Hepatocyte (in vitro differentiated cells): ENCODE data around the gene PAFAH1B2. TPM values are rescaled to one million over a fixed set of nuclear protein-coding genes. Genes with fewer than 3 reads are reported as not detected.

Source experiments
- DNase-seq: peaks from one replicate; pipeline ENCODE4 v3.0.0-alpha.2; 2016; ENCODE audit warnings: low spot score
- H2AFZ ChIP-seq: fragments of 200-600 bp; sonication (generic); 2 replicates; pipeline ENCODE4 v1.6.0; 2016; ENCODE audit warnings: antibody characterized with exemption, mild to moderate bottlenecking
- H3K27ac ChIP-seq: fragments of 200-600 bp; sonication (generic); 2 replicates; pipeline ENCODE4 v1.5.1; 2016; ENCODE audit warnings: mild to moderate bottlenecking
- H3K27me3 ChIP-seq: fragments of 200-600 bp; sonication (generic); 2 replicates; pipeline ENCODE4 v1.6.1; 2016
- H3K36me3 ChIP-seq: fragments of 200-600 bp; sonication (generic); replicated peaks from 2 replicates; pipeline ENCODE4 v1.5.1; 2016; ENCODE audit warnings: low read depth; ENCODE audit not compliant: insufficient read depth
- H3K4me1 ChIP-seq: fragments of 200-600 bp; sonication (generic); 2 replicates; pipeline ENCODE4 v1.5.1; 2016; ENCODE audit warnings: mild to moderate bottlenecking, moderate library complexity; ENCODE audit not compliant: insufficient read depth
- H3K4me2 ChIP-seq: fragments of 200-600 bp; sonication (generic); 2 replicates; pipeline ENCODE4 v1.6.0; 2016
- H3K4me3 ChIP-seq: fragments of 200-600 bp; sonication (generic); 2 replicates; pipeline ENCODE4 v1.5.1; 2016; ENCODE audit warnings: mild to moderate bottlenecking
- H3K79me2 ChIP-seq: fragments of 200-600 bp; sonication (generic); 2 replicates; pipeline ENCODE4 v1.6.0; 2017; ENCODE audit warnings: mild to moderate bottlenecking
- H3K9me2 ChIP-seq: fragments of 200-600 bp; sonication (generic); replicated peaks from 2 replicates; pipeline ENCODE4 v1.6.0; 2017; ENCODE audit warnings: mild to moderate bottlenecking; ENCODE audit not compliant: insufficient read depth
- H3K9me3 ChIP-seq: fragments of 200-600 bp; sonication (generic); 2 replicates; pipeline ENCODE4 v1.5.1; 2016; ENCODE audit warnings: low read depth, mild to moderate bottlenecking
- H4K20me1 ChIP-seq: fragments of 200-600 bp; sonication (generic); 2 replicates; pipeline ENCODE4 v1.6.0; 2016; ENCODE audit warnings: mild to moderate bottlenecking; ENCODE audit not compliant: insufficient read depth, poor library complexity, severe bottlenecking
- EZH2 ChIP-seq: fragments of 200-600 bp; sonication (generic); IDR thresholded peaks from 2 replicates; pipeline ENCODE4 v1.6.1; 2016; ENCODE audit warnings: antibody characterized with exemption, mild to moderate bottlenecking, borderline replicate concordance
- EZH2phosphoT487 ChIP-seq: fragments of 200-600 bp; sonication (generic); IDR thresholded peaks from one replicate; pipeline ENCODE4 v1.6.1; 2018; ENCODE audit warnings: antibody characterized with exemption, mild to moderate bottlenecking, low read depth, moderate library complexity; ENCODE audit not compliant: unreplicated experiment, severe bottlenecking
- WGBS: methylation state at CpG from one replicate; pipeline ENCODE4 v1.1.6; 2016; ENCODE audit warnings: low lambda C conversion rate; ENCODE audit errors: missing lambda C conversion rate; 5-methylcytosine and 5-hydroxymethylcytosine counted together
- polyA plus RNA-seq: library from polyadenylated mRNA; unstranded; fragments of >200 nt; fragmentation: Nextera tagmentation; extraction: Ambion mirVana; gene quantifications from 2 replicates; pipeline ENCODE4 v1.2.1, GENCODE V29; 2016
- total RNA-seq: library from RNA; depleted of rRNA; stranded (reverse); fragments of >200 nt; gene quantifications from 2 replicates; pipeline ENCODE4 v1.2.3, GENCODE V29; 2014
- TF ChIP-seq, protein P1 (sequence below): fragments of 200-600 bp; sonication (generic); IDR thresholded peaks from 2 replicates; pipeline ENCODE4 v1.5.1; 2016; ENCODE audit warnings: antibody characterized with exemption, mild to moderate bottlenecking; ENCODE audit not compliant: poor library complexity

Gene PAFAH1B2
- total and polyA plus RNA-seq, 2 experiments from 2014 or later = 30.8 to 103 TPM

DNA sequence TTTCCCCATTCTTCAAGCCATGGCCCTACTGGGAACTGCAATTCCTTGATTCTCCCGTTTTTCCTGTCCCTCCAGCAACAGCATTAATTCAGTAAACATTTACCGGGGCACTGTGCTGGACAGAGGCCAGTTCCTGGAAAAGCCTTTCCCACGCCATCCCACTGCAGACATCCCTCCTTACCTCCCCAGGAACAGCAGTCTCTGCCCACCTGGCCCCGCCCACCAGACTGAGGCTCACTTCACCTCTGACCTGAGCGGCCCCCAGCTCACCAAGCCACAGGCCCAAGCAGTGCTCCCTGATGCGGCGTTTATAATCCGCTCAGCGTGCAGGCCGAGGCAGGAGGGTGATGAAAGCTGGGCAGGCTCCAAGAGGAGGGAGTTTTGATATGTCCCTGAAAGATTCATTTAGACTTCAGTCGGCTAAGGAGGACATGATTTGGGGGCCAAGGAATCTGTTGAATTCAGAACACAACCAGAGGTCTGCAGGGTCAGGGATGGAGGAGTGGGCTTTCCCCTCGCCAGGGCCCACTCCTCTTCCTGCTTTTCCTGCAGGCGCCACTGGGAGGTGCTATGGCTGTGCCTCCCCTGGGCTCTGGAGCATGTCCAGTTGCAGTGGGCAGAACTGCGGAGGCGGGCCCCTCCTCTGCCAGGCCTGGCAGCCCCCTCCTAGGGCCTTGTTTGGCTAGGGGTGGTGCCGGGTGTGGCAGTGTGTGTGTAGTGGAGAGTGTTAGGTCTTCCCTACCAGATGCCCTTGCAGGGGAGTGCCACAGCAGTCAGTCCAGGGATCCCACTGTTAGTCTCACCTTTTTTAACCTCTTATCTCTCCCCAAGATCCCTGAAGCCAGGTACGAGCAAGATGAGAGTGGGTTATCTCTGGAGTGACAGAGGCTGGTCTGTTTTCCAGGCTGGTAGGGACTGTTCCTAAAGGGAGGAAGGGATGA is 53.7 kb downstream of the PAFAH1B2 start:
- Histone ChIP-seq H3K27me3 (no peaks in the 10 kb centered on the region), H3K27ac (peak overlapping the region; percentile 78), H4K20me1 (no peaks in the 10 kb centered on the region), H3K4me2 (peak overlapping the region; percentile 71), H3K9me2 (no peaks in the 10 kb centered on the region), H3K79me2 (no peaks in the 10 kb centered on the region), H3K4me1 (peaks cover 18% of the 10 kb centered on the region), H3K4me3 (no peak overlapping the region), H3K36me3 (no peaks in the 10 kb centered on the region), H3K9me3 (no peaks in the 10 kb centered on the region), H2AFZ (no peak overlapping the region)
- DNase-seq = peak; percentile 36
- TF ChIP-seq EZH2phosphoT487 (no peak), EZH2 (no peak)
- TF ChIP-seq, protein P1, sequence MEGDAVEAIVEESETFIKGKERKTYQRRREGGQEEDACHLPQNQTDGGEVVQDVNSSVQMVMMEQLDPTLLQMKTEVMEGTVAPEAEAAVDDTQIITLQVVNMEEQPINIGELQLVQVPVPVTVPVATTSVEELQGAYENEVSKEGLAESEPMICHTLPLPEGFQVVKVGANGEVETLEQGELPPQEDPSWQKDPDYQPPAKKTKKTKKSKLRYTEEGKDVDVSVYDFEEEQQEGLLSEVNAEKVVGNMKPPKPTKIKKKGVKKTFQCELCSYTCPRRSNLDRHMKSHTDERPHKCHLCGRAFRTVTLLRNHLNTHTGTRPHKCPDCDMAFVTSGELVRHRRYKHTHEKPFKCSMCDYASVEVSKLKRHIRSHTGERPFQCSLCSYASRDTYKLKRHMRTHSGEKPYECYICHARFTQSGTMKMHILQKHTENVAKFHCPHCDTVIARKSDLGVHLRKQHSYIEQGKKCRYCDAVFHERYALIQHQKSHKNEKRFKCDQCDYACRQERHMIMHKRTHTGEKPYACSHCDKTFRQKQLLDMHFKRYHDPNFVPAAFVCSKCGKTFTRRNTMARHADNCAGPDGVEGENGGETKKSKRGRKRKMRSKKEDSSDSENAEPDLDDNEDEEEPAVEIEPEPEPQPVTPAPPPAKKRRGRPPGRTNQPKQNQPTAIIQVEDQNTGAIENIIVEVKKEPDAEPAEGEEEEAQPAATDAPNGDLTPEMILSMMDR = peak; percentile 50
- WGBS = 77% methylated on average over 17 of the region's 17 CpGs

DNA sequence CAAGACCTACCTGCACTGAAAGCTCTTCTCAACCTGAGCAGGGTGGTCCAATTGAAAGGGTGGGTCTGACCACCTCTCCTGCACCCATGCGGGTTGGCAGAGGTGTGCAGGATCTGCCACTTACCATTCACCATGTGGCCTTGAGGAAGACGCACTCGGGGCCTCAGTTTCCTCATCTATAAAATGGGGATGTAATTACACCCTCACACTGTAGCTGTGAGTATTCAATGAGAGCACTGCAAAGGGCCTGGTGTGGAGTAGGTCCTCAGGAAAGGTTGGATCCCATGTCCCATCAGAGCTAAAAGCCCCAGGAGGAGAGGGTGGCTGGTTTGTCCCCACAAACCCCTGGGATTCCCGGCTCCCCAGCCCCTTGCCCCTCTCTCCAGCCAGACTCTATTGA is 54.5 kb downstream of the PAFAH1B2 start:
- peak overlapping the region; percentile 71 for H3K4me2 ChIP-seq
- H3K36me3 ChIP-seq = no peaks in the 10 kb centered on the region
- WGBS = 92% methylated on average over 3 of the region's 4 CpGs
- no peaks in the 10 kb centered on the region for H3K9me3 ChIP-seq
- no peak for DNase-seq
- no peak overlapping the region for H3K4me3 ChIP-seq
- TF ChIP-seq, protein P1 = no peak
- TF ChIP-seq EZH2 (no peak), EZH2phosphoT487 (no peak)
- H3K27me3 ChIP-seq = no peaks in the 10 kb centered on the region
- H3K27ac ChIP-seq = peak overlapping the region; percentile 78
- H2AFZ ChIP-seq = no peak overlapping the region
- no peaks in the 10 kb centered on the region for H4K20me1 ChIP-seq
- H3K9me2 ChIP-seq = no peaks in the 10 kb centered on the region
- peaks cover 18% of the 10 kb centered on the region for H3K4me1 ChIP-seq
- no peaks in the 10 kb centered on the region for H3K79me2 ChIP-seq

DNA sequence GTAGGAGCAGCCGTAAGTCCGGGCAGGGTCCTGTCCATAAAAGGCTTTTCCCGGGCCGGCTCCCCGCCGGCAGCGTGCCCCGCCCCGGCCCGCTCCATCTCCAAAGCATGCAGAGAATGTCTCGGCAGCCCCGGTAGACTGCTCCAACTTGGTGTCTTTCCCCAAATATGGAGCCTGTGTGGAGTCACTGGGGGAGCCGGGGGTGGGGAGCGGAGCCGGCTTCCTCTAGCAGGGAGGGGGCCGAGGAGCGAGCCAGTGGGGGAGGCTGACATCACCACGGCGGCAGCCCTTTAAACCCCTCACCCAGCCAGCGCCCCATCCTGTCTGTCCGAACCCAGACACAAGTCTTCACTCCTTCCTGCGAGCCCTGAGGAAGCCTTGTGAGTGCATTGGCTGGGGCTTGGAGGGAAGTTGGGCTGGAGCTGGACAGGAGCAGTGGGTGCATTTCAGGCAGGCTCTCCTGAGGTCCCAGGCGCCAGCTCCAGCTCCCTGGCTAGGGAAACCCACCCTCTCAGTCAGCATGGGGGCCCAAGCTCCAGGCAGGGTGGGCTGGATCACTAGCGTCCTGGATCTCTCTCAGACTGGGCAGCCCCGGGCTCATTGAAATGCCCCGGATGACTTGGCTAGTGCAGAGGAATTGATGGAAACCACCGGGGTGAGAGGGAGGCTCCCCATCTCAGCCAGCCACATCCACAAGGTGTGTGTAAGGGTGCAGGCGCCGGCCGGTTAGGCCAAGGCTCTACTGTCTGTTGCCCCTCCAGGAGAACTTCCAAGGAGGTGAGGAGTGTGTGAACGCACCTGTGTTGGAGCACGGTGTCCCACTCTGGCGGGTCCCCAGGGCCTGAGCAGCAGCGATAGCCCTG is 55.2 kb downstream of the PAFAH1B2 start, which contains the start of gene TAGLN:
TSS of gene TAGLN (plus strand) at position 318 of the 863 bp plus-strand sequence. CDS start 3,644 bp downstream, outside the sequence.
- 24% methylated on average over 28 of the region's 34 CpGs for WGBS
- no peaks in the 10 kb centered on the region for H3K9me3 ChIP-seq
- no peaks in the 10 kb centered on the region for H3K79me2 ChIP-seq
- no peak within 1 kb of the TSS for H3K4me3 ChIP-seq
- no peaks in the 10 kb centered on the region for H3K9me2 ChIP-seq
- no peaks in the 10 kb centered on the region for H3K36me3 ChIP-seq
- no peak within 1 kb of the TSS for H2AFZ ChIP-seq
- TF ChIP-seq EZH2phosphoT487 (no peak), EZH2 (no peak)
- TF ChIP-seq, protein P1 = no peak
- H4K20me1 ChIP-seq = no peaks in the 10 kb centered on the region
- H3K27ac ChIP-seq = peak within 1 kb of the TSS; percentile 83
- no peaks in the 10 kb centered on the region for H3K27me3 ChIP-seq
- peak within 1 kb of the TSS; percentile 71 for H3K4me2 ChIP-seq
- peaks cover 18% of the 10 kb centered on the region for H3K4me1 ChIP-seq
- DNase-seq = peak; percentile 78
